ENCODE measurements around the gene FBN3.

The FBN3 gene

DNA sequence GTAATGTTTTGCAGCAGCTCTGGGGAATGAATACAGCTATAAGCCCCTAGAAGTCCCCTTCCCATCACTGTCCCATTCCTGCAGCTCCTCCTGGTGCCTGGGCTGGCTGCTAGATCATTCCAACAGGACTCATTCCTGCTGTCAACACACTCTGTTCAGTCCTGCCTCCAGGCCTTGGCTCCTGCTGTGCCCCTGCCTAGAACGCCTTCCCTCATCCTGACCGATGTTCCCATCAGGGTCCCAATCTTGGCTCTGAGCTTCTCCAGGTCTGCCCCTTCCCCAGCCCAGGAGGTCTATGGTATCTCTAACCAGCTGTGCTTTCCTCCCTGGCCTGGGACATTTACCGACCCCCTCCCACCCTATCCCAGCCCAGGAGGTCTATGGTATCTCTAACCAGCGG is 48.1 kb downstream of the FBN3 start:
- no CpG with 5 or more reads among the region's 4 CpGs for WGBS, 2 donors (ENCODE audit: extremely low coverage in 2 of 2, insufficient read length in 2 of 2, insufficient replicate concordance in 1 of 2)
- Histone ChIP-seq H2BK5ac (ENCODE audit: low read length) (no peak overlapping the region), H3K79me1 (ENCODE audit: low read depth, low read length) (no peaks in the 10 kb centered on the region)

DNA sequence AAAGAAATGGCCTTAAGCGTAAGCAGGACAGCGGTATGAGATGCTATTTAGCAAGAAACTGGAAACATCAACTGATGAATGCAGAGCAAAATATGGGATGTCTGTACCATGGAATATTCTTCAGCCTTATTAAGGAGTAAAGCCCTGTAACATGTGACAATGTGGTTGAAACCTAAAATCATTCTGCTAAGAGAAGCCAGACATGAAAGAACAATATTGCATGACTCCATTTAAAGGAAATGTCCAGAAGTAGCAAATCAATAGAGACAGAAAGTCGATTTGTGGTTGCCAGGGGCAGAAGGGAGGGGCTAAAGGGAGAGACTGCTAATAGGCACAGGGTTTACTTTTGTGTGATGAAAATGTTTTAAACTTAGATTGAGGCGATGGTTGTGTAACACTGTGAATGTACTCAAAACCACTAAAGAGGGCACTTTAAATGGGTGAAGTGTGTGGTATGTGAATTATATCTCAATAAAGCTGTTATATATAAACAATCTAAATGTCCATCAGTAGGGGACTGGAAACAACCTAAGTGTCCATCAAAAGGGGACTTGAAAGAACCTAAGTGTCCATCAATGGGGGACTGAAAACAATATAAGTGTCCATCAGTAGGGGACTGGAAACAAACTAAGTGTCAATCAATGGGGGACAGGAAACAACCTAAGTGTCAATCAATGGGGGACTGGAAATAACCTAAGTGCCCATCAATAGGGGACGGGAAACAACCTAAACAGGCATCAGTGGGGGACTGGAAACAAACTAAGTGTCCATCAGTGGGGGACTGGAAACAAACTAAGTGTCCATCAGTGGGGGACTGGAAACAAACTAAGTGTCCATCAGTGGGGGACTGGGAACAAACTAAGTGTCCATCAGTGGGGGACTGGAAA is 51.5 kb downstream of the FBN3 start:
- no peak overlapping the region for H4K8ac ChIP-seq (ENCODE audit: low read depth, low read length)
- no peak overlapping the region for H3K4me3 ChIP-seq (ENCODE audit: low read length in 2 of 2)
- no peak overlapping the region for H3K23ac ChIP-seq (ENCODE audit: low read depth, low read length, poor library complexity)
- no peak overlapping the region for H2AFZ ChIP-seq (ENCODE audit: low read length)
- no peak overlapping the region for H3K4me2 ChIP-seq (ENCODE audit: insufficient read depth, low read length, poor library complexity, severe bottlenecking)
- no peak overlapping the region for H3K4ac ChIP-seq (ENCODE audit: low read length)
- no peak overlapping the region for H4K91ac ChIP-seq (ENCODE audit: low read depth, low read length, poor library complexity)
- no peak for DNase-seq (ENCODE audit: low spot score)
- no peak overlapping the region for H3K27ac ChIP-seq (replicated peaks; ENCODE audit: low read length)
- H3K9me3 ChIP-seq (replicated peaks in 1 of 2; ENCODE audit: control insufficient read depth in 2 of 2, insufficient read depth in 1 of 2, low read depth in 1 of 2, low read length in 2 of 2) = peaks cover 31 to 51% of the 10 kb centered on the region in 2 donors
- H2BK120ac ChIP-seq (ENCODE audit: low read depth, low read length) = no peak overlapping the region
- H2BK15ac ChIP-seq (ENCODE audit: low read length) = no peak overlapping the region
- no peak overlapping the region for H3K18ac ChIP-seq (ENCODE audit: low read length)
- no peak overlapping the region for H2BK5ac ChIP-seq (ENCODE audit: low read length)
- peaks cover 50 to 55% of the 10 kb centered on the region in 2 donors for H3K36me3 ChIP-seq (replicated peaks in 1 of 2; ENCODE audit: control insufficient read depth in 2 of 2, insufficient read depth in 2 of 2, low read length in 2 of 2)
- no peaks in the 10 kb centered on the region for H3K79me1 ChIP-seq (ENCODE audit: low read depth, low read length)
- no peak overlapping the region for H3K9ac ChIP-seq (ENCODE audit: low read depth, low read length, poor library complexity)
- no peaks in the 10 kb centered on the region for H3K4me1 ChIP-seq (ENCODE audit: control insufficient read depth in 2 of 2, insufficient read depth in 1 of 2, low read depth in 1 of 2, low read length in 2 of 2)
- no peaks in the 10 kb centered on the region for H3K27me3 ChIP-seq (ENCODE audit: control insufficient read depth in 3 of 3, insufficient read depth in 3 of 3, low read depth in 1 of 3, low read length in 3 of 3)
- no peak overlapping the region for H2BK12ac ChIP-seq (ENCODE audit: low read length)
- no CpG with 5 or more reads among the region's 5 CpGs for WGBS, 2 donors (ENCODE audit: extremely low coverage in 2 of 2, insufficient read length in 2 of 2, insufficient replicate concordance in 1 of 2)
- no peak overlapping the region for H3K14ac ChIP-seq (ENCODE audit: low read length)
- H2AK5ac ChIP-seq (ENCODE audit: low read depth, low read length) = no peak overlapping the region

More for the DNA sequence above, 48.1 kb downstream of the FBN3 start:
- no peak overlapping the region for H3K14ac ChIP-seq (ENCODE audit: low read length)
- no peak overlapping the region for H3K18ac ChIP-seq (ENCODE audit: low read length)
- no peak overlapping the region for H3K4me2 ChIP-seq (ENCODE audit: insufficient read depth, low read length, poor library complexity, severe bottlenecking)
- no peak overlapping the region for H2AFZ ChIP-seq (ENCODE audit: low read length)
- H4K8ac ChIP-seq (ENCODE audit: low read depth, low read length) = no peak overlapping the region
- no peaks in the 10 kb centered on the region for H3K4me1 ChIP-seq (ENCODE audit: control insufficient read depth in 2 of 2, insufficient read depth in 1 of 2, low read depth in 1 of 2, low read length in 2 of 2)
- no peak overlapping the region for H2AK5ac ChIP-seq (ENCODE audit: low read depth, low read length)
- no peak for DNase-seq (ENCODE audit: low spot score)
- H3K23ac ChIP-seq (ENCODE audit: low read depth, low read length, poor library complexity) = no peak overlapping the region
- no peak overlapping the region for H2BK12ac ChIP-seq (ENCODE audit: low read length)
- H3K9me3 ChIP-seq (replicated peaks in 1 of 2; ENCODE audit: control insufficient read depth in 2 of 2, insufficient read depth in 1 of 2, low read depth in 1 of 2, low read length in 2 of 2) = peaks cover 13 to 24% of the 10 kb centered on the region in 2 donors
- H3K36me3 ChIP-seq (replicated peaks in 1 of 2; ENCODE audit: control insufficient read depth in 2 of 2, insufficient read depth in 2 of 2, low read length in 2 of 2) = peaks cover 34 to 37% of the 10 kb centered on the region in 2 donors
- no peak overlapping the region for H2BK15ac ChIP-seq (ENCODE audit: low read length)
- H4K91ac ChIP-seq (ENCODE audit: low read depth, low read length, poor library complexity) = no peak overlapping the region
- H3K27me3 ChIP-seq (ENCODE audit: control insufficient read depth in 3 of 3, insufficient read depth in 3 of 3, low read depth in 1 of 3, low read length in 3 of 3) = no peaks in the 10 kb centered on the region
- H3K4me3 ChIP-seq (ENCODE audit: low read length in 2 of 2) = no peak overlapping the region
- H3K4ac ChIP-seq (ENCODE audit: low read length) = no peak overlapping the region
- no peak overlapping the region for H2BK120ac ChIP-seq (ENCODE audit: low read depth, low read length)
- H3K27ac ChIP-seq (replicated peaks; ENCODE audit: low read length) = no peak overlapping the region
- H3K9ac ChIP-seq (ENCODE audit: low read depth, low read length, poor library complexity) = no peak overlapping the region

- Histone ChIP-seq H3K14ac (ENCODE audit: low read length) (no peak overlapping the region), H4K8ac (ENCODE audit: low read depth, low read length) (no peak overlapping the region), H3K18ac (ENCODE audit: low read length) (no peak overlapping the region), H2BK12ac (ENCODE audit: low read length) (no peak overlapping the region), H2BK120ac (ENCODE audit: low read depth, low read length) (no peak overlapping the region), H3K27ac (replicated peaks; ENCODE audit: low read length) (no peak overlapping the region), H2AK5ac (ENCODE audit: low read depth, low read length) (no peak overlapping the region), H2AFZ (ENCODE audit: low read length) (no peak overlapping the region), H2BK5ac (ENCODE audit: low read length) (no peak overlapping the region), H4K91ac (ENCODE audit: low read depth, low read length, poor library complexity) (no peak overlapping the region), H3K4ac (ENCODE audit: low read length) (no peak overlapping the region), H3K27me3 (ENCODE audit: control insufficient read depth in 3 of 3, insufficient read depth in 3 of 3, low read depth in 1 of 3, low read length in 3 of 3) (no peaks in the 10 kb centered on the region), H3K9ac (ENCODE audit: low read depth, low read length, poor library complexity) (no peak overlapping the region), H3K4me2 (ENCODE audit: insufficient read depth, low read length, poor library complexity, severe bottlenecking) (no peak overlapping the region), H3K4me3 (ENCODE audit: low read length in 2 of 2) (no peak overlapping the region), H3K79me1 (ENCODE audit: low read depth, low read length) (no peaks in the 10 kb centered on the region), H3K9me3 (replicated peaks in 1 of 2; ENCODE audit: control insufficient read depth in 2 of 2, insufficient read depth in 1 of 2, low read depth in 1 of 2, low read length in 2 of 2) (peaks cover 31 to 51% of the 10 kb centered on the region in 2 donors), H3K36me3 (replicated peaks in 1 of 2; ENCODE audit: control insufficient read depth in 2 of 2, insufficient read depth in 2 of 2, low read length in 2 of 2) (peaks cover 46 to 51% of the 10 kb centered on the region in 2 donors), H3K4me1 (ENCODE audit: control insufficient read depth in 2 of 2, insufficient read depth in 1 of 2, low read depth in 1 of 2, low read length in 2 of 2) (no peaks in the 10 kb centered on the region), H3K23ac (ENCODE audit: low read depth, low read length, poor library complexity) (no peak overlapping the region), H2BK15ac (ENCODE audit: low read length) (no peak overlapping the region)
- WGBS, 2 donors (ENCODE audit: extremely low coverage in 2 of 2, insufficient read length in 2 of 2, insufficient replicate concordance in 1 of 2) = no CpG with 5 or more reads among the region's 10 CpGs
- DNase-seq (ENCODE audit: low spot score) = no peak
Observed at GRCh38 chr19:8097198-8097597, 52.2 kb downstream of the FBN3 start.

DNA sequence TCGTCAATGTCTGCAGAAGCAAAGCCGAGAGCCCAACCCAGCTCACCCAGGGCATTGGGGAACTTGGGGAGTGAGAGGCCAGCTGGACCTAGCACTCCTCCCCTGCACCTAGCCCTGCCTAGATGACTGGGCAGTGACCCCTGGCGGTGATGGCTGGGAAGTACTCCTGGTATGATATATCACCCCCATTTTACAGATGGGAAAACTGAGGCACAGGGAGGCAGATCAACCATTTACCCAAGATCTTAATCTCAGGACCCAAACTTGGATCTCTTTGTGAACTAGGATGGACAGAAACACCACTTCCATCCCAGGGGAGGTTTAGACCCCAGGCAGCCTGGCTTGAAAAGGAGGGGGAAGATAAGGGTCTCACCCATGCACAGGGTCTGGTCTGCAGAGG is 53.3 kb downstream of the FBN3 start:
- H4K91ac ChIP-seq (ENCODE audit: low read depth, low read length, poor library complexity) = no peak overlapping the region
- H3K4me1 ChIP-seq (ENCODE audit: control insufficient read depth in 2 of 2, insufficient read depth in 1 of 2, low read depth in 1 of 2, low read length in 2 of 2) = no peaks in the 10 kb centered on the region
- no peak overlapping the region for H3K4me2 ChIP-seq (ENCODE audit: insufficient read depth, low read length, poor library complexity, severe bottlenecking)
- H3K14ac ChIP-seq (ENCODE audit: low read length) = no peak overlapping the region
- H2AFZ ChIP-seq (ENCODE audit: low read length) = no peak overlapping the region
- no peak overlapping the region for H4K8ac ChIP-seq (ENCODE audit: low read depth, low read length)
- H3K18ac ChIP-seq (ENCODE audit: low read length) = no peak overlapping the region
- DNase-seq (ENCODE audit: low spot score) = no peak
- peaks cover 31 to 51% of the 10 kb centered on the region in 2 donors for H3K9me3 ChIP-seq (replicated peaks in 1 of 2; ENCODE audit: control insufficient read depth in 2 of 2, insufficient read depth in 1 of 2, low read depth in 1 of 2, low read length in 2 of 2)
- H3K27me3 ChIP-seq (ENCODE audit: control insufficient read depth in 3 of 3, insufficient read depth in 3 of 3, low read depth in 1 of 3, low read length in 3 of 3) = no peaks in the 10 kb centered on the region
- no CpG with 5 or more reads among the region's 3 CpGs for whole genome bisulfite sequencing, 2 donors (ENCODE audit: extremely low coverage in 2 of 2, insufficient read length in 2 of 2, insufficient replicate concordance in 1 of 2)
- no peak overlapping the region for H2AK5ac ChIP-seq (ENCODE audit: low read depth, low read length)
- no peak overlapping the region for H2BK120ac ChIP-seq (ENCODE audit: low read depth, low read length)
- no peak overlapping the region for H3K23ac ChIP-seq (ENCODE audit: low read depth, low read length, poor library complexity)
- no peak overlapping the region for H3K9ac ChIP-seq (ENCODE audit: low read depth, low read length, poor library complexity)
- no peaks in the 10 kb centered on the region for H3K79me1 ChIP-seq (ENCODE audit: low read depth, low read length)
- H3K36me3 ChIP-seq (replicated peaks in 1 of 2; ENCODE audit: control insufficient read depth in 2 of 2, insufficient read depth in 2 of 2, low read length in 2 of 2) = peaks cover 40 to 50% of the 10 kb centered on the region in 2 donors
- no peak overlapping the region for H3K4ac ChIP-seq (ENCODE audit: low read length)
- H2BK5ac ChIP-seq (ENCODE audit: low read length) = no peak overlapping the region
- H2BK15ac ChIP-seq (ENCODE audit: low read length) = no peak overlapping the region
- peak overlapping the region in 1 of 2 donors; percentile 1 for H3K4me3 ChIP-seq (ENCODE audit: low read length in 2 of 2)
- no peak overlapping the region for H3K27ac ChIP-seq (replicated peaks; ENCODE audit: low read length)
- no peak overlapping the region for H2BK12ac ChIP-seq (ENCODE audit: low read length)

Data from neuronal stem cell (in vitro differentiated cells).